Nephron (organoid): Measurements from ENCODE around the gene GPR157.

Experiments used
- H3K27ac Mint-ChIP-seq, 3 experiments: 2 replicates each; pipeline ENCODE4 v1.8.0; 2020; ENCODE audit warnings: mixed read lengths in 3 of 3, mild to moderate bottlenecking in 2 of 3, moderate library complexity in 1 of 3
- H3K27me3 Mint-ChIP-seq: 2 replicates; pipeline ENCODE4 v1.8.0; 2021; ENCODE audit warnings: low read depth, mild to moderate bottlenecking, moderate library complexity, mixed read lengths
- H3K36me3 Mint-ChIP-seq: 2 replicates; pipeline ENCODE4 v1.8.0; 2020; ENCODE audit warnings: low read depth, mixed read lengths
- H3K4me1 Mint-ChIP-seq: 2 replicates; pipeline ENCODE4 v1.8.0; 2020; ENCODE audit warnings: mixed read lengths
- H3K4me3 Mint-ChIP-seq, 3 experiments: 2 replicates each; pipeline ENCODE4 v1.8.0; 2020; ENCODE audit warnings: mild to moderate bottlenecking in 3 of 3, mixed read lengths in 3 of 3, moderate library complexity in 2 of 3
- H3K9me3 Mint-ChIP-seq: 2 replicates; pipeline ENCODE4 v1.8.0; 2020; ENCODE audit warnings: mixed read lengths
- CTCF ChIP-seq, 3 experiments: fragments of 200-600 bp; sonication (generic); IDR thresholded peaks; one replicate each; pipeline ENCODE4 v1.5.0; 2021; ENCODE audit warnings: antibody characterized with exemption in 3 of 3; ENCODE audit not compliant: unreplicated experiment in 3 of 3

The GPR157 gene

GRCh38 chr1:9128520-9129265, at the start of gene GPR157:
TSS of gene GPR157 (minus strand) at chr1:9129102. CDS start at chr1:9129027, 75 bp downstream.
- Mint-ChIP-seq H3K36me3 (no peaks in the 10 kb centered on the region), H3K27ac (peak within 1 kb of the TSS; percentile 51 to 68 (median 52)), H3K4me3 (peak within 1 kb of the TSS; percentile 88 to 92 (median 89)), H3K4me1 (peaks cover 8% of the 10 kb centered on the region), H3K9me3 (peaks cover 7% of the 10 kb centered on the region), H3K27me3 (peaks cover 23% of the 10 kb centered on the region)
- TF ChIP-seq CTCF (IDR thresholded peaks at IDR 0.05; ENCODE audit: unreplicated experiment in 3 of 3), result no peak

- no peak for TF ChIP-seq CTCF (IDR thresholded peaks at IDR 0.05; ENCODE audit: unreplicated experiment in 3 of 3)
- H3K27me3 Mint-ChIP-seq, result peaks cover 24% of the 10 kb centered on the region
- no peaks in the 10 kb centered on the region for H3K9me3 Mint-ChIP-seq
- H3K36me3 Mint-ChIP-seq, result no peaks in the 10 kb centered on the region
- H3K4me1 Mint-ChIP-seq, result no peaks in the 10 kb centered on the region
- no peak overlapping the region for H3K27ac Mint-ChIP-seq
- H3K4me3 Mint-ChIP-seq, result no peak overlapping the region
Observed at GRCh38 chr1:9174762-9175161, 45.9 kb upstream of the GPR157 start.

- no peaks in the 10 kb centered on the region for H3K4me1 Mint-ChIP-seq
- no peak overlapping the region for H3K27ac Mint-ChIP-seq
- no peak overlapping the region for H3K4me3 Mint-ChIP-seq
- no peaks in the 10 kb centered on the region for H3K9me3 Mint-ChIP-seq
- no peak for TF ChIP-seq CTCF (IDR thresholded peaks at IDR 0.05; ENCODE audit: unreplicated experiment in 3 of 3)
- H3K27me3 Mint-ChIP-seq, result peaks cover 21% of the 10 kb centered on the region
- H3K36me3 Mint-ChIP-seq, result no peaks in the 10 kb centered on the region
Observed at GRCh38 chr1:9174243-9174642, 45.3 kb upstream of the GPR157 start.

- Mint-ChIP-seq H3K27me3 (peaks cover 9% of the 10 kb centered on the region), H3K27ac (no peak overlapping the region), H3K9me3 (no peaks in the 10 kb centered on the region), H3K4me1 (no peaks in the 10 kb centered on the region), H3K4me3 (no peak overlapping the region), H3K36me3 (no peaks in the 10 kb centered on the region)
- TF ChIP-seq CTCF (IDR thresholded peaks at IDR 0.05; ENCODE audit: unreplicated experiment in 3 of 3), result no peak
Observed at GRCh38 chr1:9169601-9170137, 40.8 kb upstream of the GPR157 start.

GRCh38 chr1:9167638-9168037, 38.7 kb upstream of the GPR157 start:
- no peaks in the 10 kb centered on the region for H3K36me3 Mint-ChIP-seq
- no peak overlapping the region for H3K27ac Mint-ChIP-seq
- no peak for TF ChIP-seq CTCF (IDR thresholded peaks at IDR 0.05; ENCODE audit: unreplicated experiment in 3 of 3)

More at GRCh38 chr1:9167638-9168037, 38.7 kb upstream of the GPR157 start:
- no peaks in the 10 kb centered on the region for H3K9me3 Mint-ChIP-seq
- peaks cover 5% of the 10 kb centered on the region for H3K4me1 Mint-ChIP-seq
- H3K27me3 Mint-ChIP-seq, result peaks cover 11% of the 10 kb centered on the region
- H3K4me3 Mint-ChIP-seq, result no peak overlapping the region
